Measurements from ENCODE around the gene POU3F1. TPM values are rescaled to one million over a fixed set of nuclear protein-coding genes. Genes with fewer than 3 reads are reported as not detected.
A peak's percentile ranks its signal among the peaks of the same experiment; 100 is the strongest.

Gene POU3F1
- total RNA-seq, 1 experiment from 2014 or later, result not detected

- Histone ChIP-seq H3K79me2 (ENCODE audit: low read length) (peaks cover 48% of the 10 kb centered on the region), H3K4me2 (ENCODE audit: low read length) (peak overlapping the region; percentile 86), H3K27ac (ENCODE audit: low read length) (peak overlapping the region; percentile 76), H3K9ac (ENCODE audit: low read length) (peak overlapping the region; percentile 95), H2AFZ (ENCODE audit: low read length) (peak overlapping the region; percentile 80), H3K9me3 (ENCODE audit: low read length) (no peaks in the 10 kb centered on the region), H3F3A (ENCODE audit: low read length, unreplicated experiment) (no peaks in the 10 kb centered on the region), H3K36me3 (ENCODE audit: low read depth, low read length) (peaks cover 30% of the 10 kb centered on the region), H4K20me1 (ENCODE audit: low read length) (0 out of 2 replicates have a peak, but pooled peaks cover 4% of the 10 kb centered on the region), H3K9me2 (replicated peaks; ENCODE audit: low read length) (no peaks in the 10 kb centered on the region), H3K4me3 (ENCODE audit: low read length) (peak overlapping the region; percentile 90), H3K4me1 (ENCODE audit: insufficient read depth, low read length) (peaks cover 6% of the 10 kb centered on the region), H3K27me3 (ENCODE audit: low read length) (no peaks in the 10 kb centered on the region)
- no peak for DNase-seq
- intact Hi-C loops (cut with micrococcal nuclease), result no loop called here
- ChIA-PET CTCF (no interaction called here), POLR2A (ENCODE audit: unreplicated experiment) (no interaction called here)
- TSS peak; percentile 68 for BruUV-seq (replicated peaks)
- ATAC-seq, result no peak
- no peak for TF ChIP-seq EZH2phosphoT487 (IDR thresholded peaks at IDR 0.05; ENCODE audit: borderline replicate concordance, low read length)
- TF ChIP-seq, protein P1, sequence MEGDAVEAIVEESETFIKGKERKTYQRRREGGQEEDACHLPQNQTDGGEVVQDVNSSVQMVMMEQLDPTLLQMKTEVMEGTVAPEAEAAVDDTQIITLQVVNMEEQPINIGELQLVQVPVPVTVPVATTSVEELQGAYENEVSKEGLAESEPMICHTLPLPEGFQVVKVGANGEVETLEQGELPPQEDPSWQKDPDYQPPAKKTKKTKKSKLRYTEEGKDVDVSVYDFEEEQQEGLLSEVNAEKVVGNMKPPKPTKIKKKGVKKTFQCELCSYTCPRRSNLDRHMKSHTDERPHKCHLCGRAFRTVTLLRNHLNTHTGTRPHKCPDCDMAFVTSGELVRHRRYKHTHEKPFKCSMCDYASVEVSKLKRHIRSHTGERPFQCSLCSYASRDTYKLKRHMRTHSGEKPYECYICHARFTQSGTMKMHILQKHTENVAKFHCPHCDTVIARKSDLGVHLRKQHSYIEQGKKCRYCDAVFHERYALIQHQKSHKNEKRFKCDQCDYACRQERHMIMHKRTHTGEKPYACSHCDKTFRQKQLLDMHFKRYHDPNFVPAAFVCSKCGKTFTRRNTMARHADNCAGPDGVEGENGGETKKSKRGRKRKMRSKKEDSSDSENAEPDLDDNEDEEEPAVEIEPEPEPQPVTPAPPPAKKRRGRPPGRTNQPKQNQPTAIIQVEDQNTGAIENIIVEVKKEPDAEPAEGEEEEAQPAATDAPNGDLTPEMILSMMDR (conservative IDR thresholded peaks at IDR 0.05; ENCODE audit: low read depth, low read length), result no peak
- no peak for TF ChIP-seq EZH2 (IDR thresholded peaks at IDR 0.05; ENCODE audit: low read length, unreplicated experiment)
Observed at GRCh38 chr1:38013227-38013622, 33.4 kb downstream of the POU3F1 start.

DNA sequence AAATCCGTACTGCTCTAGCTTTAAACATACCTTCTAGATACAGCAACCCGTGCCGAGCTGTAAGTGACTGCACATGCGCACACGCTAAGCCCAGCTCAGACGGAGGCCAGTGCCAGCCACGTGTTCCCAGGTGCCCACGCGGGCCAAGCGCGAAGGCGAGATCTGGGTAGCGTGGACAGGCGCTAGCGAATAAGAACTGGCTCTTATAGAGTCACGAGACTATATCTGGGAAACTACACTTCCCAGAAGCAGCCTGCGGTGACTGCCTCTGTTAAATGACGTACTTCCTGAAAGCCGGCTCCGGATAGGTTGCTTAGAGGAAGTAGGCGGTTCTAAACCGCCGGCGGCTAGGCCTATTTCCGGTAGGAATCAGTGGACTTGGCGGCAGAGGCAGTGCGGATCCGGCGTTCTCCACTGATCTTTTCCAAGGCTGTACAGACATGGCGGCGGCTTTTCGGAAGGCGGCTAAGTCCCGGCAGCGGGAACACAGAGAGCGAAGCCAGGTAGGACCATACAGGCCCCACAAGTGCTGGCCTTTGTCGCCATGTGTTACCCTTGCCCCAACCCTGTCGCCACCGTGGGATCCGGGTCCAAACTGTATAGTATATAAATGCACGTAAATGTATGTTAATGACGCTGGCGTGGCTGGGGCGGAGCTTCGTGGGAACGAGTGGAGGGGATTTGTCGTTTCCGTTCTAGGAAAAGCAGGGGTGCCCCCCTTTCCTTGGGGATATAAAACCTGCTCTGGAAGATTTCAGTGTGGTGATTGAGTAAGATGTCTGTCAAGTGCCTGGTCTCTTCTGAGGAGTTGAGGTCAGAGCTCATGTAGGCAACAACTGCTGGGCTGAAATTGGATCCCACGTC lies 34.0 kb downstream of the POU3F1 start, which contains the start of gene UTP11:
Gene UTP11, plus strand, starts transcription at position 372 of the 864 bp plus-strand sequence. Its CDS starts 69 bp downstream, at position 441.
- DNase-seq, result peak; percentile 99
- Histone ChIP-seq H3K9ac (ENCODE audit: low read length) (peak within 1 kb of the TSS; percentile 95), H3K27ac (ENCODE audit: low read length) (peak within 1 kb of the TSS; percentile 76), H3K4me1 (ENCODE audit: insufficient read depth, low read length) (peaks cover 6% of the 10 kb centered on the region), H2AFZ (ENCODE audit: low read length) (peak within 1 kb of the TSS; percentile 81), H4K20me1 (ENCODE audit: low read length) (0 out of 2 replicates have a peak, but pooled peaks cover 4% of the 10 kb centered on the region), H3K4me3 (ENCODE audit: low read length) (peak within 1 kb of the TSS; percentile 90), H3F3A (ENCODE audit: low read length, unreplicated experiment) (no peaks in the 10 kb centered on the region), H3K79me2 (ENCODE audit: low read length) (peaks cover 48% of the 10 kb centered on the region), H3K36me3 (ENCODE audit: low read depth, low read length) (peaks cover 25% of the 10 kb centered on the region), H3K27me3 (ENCODE audit: low read length) (no peaks in the 10 kb centered on the region), H3K4me2 (ENCODE audit: low read length) (peak within 1 kb of the TSS; percentile 86), H3K9me2 (replicated peaks; ENCODE audit: low read length) (no peaks in the 10 kb centered on the region), H3K9me3 (ENCODE audit: low read length) (no peaks in the 10 kb centered on the region)
- TF ChIP-seq, protein P1 (conservative IDR thresholded peaks at IDR 0.05; ENCODE audit: low read depth, low read length), result no peak
- TF ChIP-seq EZH2 (IDR thresholded peaks at IDR 0.05; ENCODE audit: low read length, unreplicated experiment) (no peak), EZH2phosphoT487 (IDR thresholded peaks at IDR 0.05; ENCODE audit: borderline replicate concordance, low read length) (no peak)
- ChIA-PET CTCF (no interaction called here), POLR2A (ENCODE audit: unreplicated experiment) (interaction anchor here (0.6 kb wide), 2 partner anchors 150 to 162 kb away, joined by 3 to 5 read pairs; no protein-coding TSS in a partner anchor)
- intact Hi-C loops (cut with micrococcal nuclease), result loop anchor here (1.0 kb wide), 1 partner anchor 22 kb away; the partner anchor contains the start of gene SF3A3
- TSS peak; percentile 64 for BruUV-seq (replicated peaks)
- ATAC-seq, result peak; percentile 98

DNA sequence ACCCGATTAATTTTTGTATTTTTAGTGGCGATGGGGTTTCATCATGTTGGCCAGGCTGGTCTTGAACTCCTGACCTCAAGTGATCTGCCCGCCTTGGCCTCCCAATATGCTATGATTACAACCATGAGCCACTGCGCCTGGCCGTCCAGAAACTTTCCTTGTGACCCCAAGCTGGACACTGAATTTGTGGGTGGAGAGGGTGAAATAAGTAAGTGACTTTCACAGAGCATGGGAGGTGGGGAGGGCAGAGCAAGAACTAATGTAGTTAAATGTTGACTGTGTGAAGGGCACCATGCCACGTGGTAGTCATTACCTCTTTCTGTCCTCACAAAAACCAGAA lies 36.8 kb downstream of the POU3F1 start:
- Histone ChIP-seq H3K27ac (ENCODE audit: low read length) (no peak overlapping the region), H3F3A (ENCODE audit: low read length, unreplicated experiment) (no peaks in the 10 kb centered on the region), H3K9me2 (replicated peaks; ENCODE audit: low read length) (no peaks in the 10 kb centered on the region), H3K79me2 (ENCODE audit: low read length) (peaks cover 23% of the 10 kb centered on the region), H3K4me3 (ENCODE audit: low read length) (no peak overlapping the region), H3K27me3 (ENCODE audit: low read length) (no peaks in the 10 kb centered on the region), H3K4me1 (ENCODE audit: insufficient read depth, low read length) (peaks cover 6% of the 10 kb centered on the region), H3K9me3 (ENCODE audit: low read length) (no peaks in the 10 kb centered on the region), H3K9ac (ENCODE audit: low read length) (no peak overlapping the region), H2AFZ (ENCODE audit: low read length) (no peak overlapping the region), H4K20me1 (ENCODE audit: low read length) (0 out of 2 replicates have a peak, but pooled peaks cover 4% of the 10 kb centered on the region), H3K4me2 (ENCODE audit: low read length) (no peak overlapping the region), H3K36me3 (ENCODE audit: low read depth, low read length) (no peaks in the 10 kb centered on the region)
- BruUV-seq (replicated peaks), result no TSS peak
- ChIA-PET POLR2A (ENCODE audit: unreplicated experiment) (no interaction called here), CTCF (no interaction called here)
- TF ChIP-seq EZH2phosphoT487 (IDR thresholded peaks at IDR 0.05; ENCODE audit: borderline replicate concordance, low read length) (no peak), EZH2 (IDR thresholded peaks at IDR 0.05; ENCODE audit: low read length, unreplicated experiment) (no peak)
- TF ChIP-seq, protein P1 (conservative IDR thresholded peaks at IDR 0.05; ENCODE audit: low read depth, low read length), result no peak
- ATAC-seq (no peak), DNase-seq (no peak)
- intact Hi-C loops (cut with micrococcal nuclease), result no loop called here
